CD14-positive monocyte (primary cell): ENCODE results near the gene SCRN1. TPM values are rescaled to one million over a fixed set of nuclear protein-coding genes. Genes with fewer than 3 reads are reported as not detected.
A peak's percentile ranks its signal among the peaks of the same experiment; 100 is the strongest.

Source experiments
- DNase-seq, 3 donors: peaks; one replicate each; pipeline ENCODE4 v3.0.0-alpha.2; 2011 to 2022
- H2AFZ ChIP-seq: 2 replicates; pipeline ENCODE4 v1.6.0; 2012; ENCODE audit warnings: mild to moderate bottlenecking, low read depth, low read length, inconsistent platforms; ENCODE audit not compliant: insufficient read depth, poor library complexity, severe bottlenecking
- H3K27ac ChIP-seq, 2 donors: 1 replicate in 1 of 2; 2 replicates in 1 of 2; pipeline ENCODE4 v1.5.1; 2012 to 2013; ENCODE audit warnings: low read length in 2 of 2, control low read depth in 1 of 2, inconsistent platforms in 1 of 2, low read depth in 1 of 2, mild to moderate bottlenecking in 1 of 2
- H3K27me3 ChIP-seq, 2 donors: one replicate each; pipeline versions ENCODE4 v1.6.0 to v1.6.1; 2011 to 2013; ENCODE audit warnings: low read length in 2 of 2; ENCODE audit not compliant: control insufficient read depth in 2 of 2, insufficient read depth in 2 of 2
- H3K36me3 ChIP-seq, 2 donors: replicated peaks in 1 of 2; 1 replicate in 1 of 2; 2 replicates in 1 of 2; pipeline versions ENCODE4 v1.5.1 to v1.6.1; 2012 to 2013; ENCODE audit warnings: low read length in 2 of 2, control low read depth in 1 of 2, inconsistent platforms in 1 of 2, mild to moderate bottlenecking in 1 of 2; ENCODE audit not compliant: insufficient read depth in 2 of 2, control insufficient read depth in 1 of 2
- H3K4me1 ChIP-seq, 2 donors: 1 replicate in 1 of 2; 2 replicates in 1 of 2; pipeline versions ENCODE4 v1.5.1 to v1.6.1; 2012 to 2013; ENCODE audit warnings: low read length in 2 of 2, control low read depth in 1 of 2, inconsistent platforms in 1 of 2, mild to moderate bottlenecking in 1 of 2, moderate library complexity in 1 of 2; ENCODE audit not compliant: insufficient read depth in 2 of 2, control insufficient read depth in 1 of 2
- H3K4me2 ChIP-seq: replicated peaks from 2 replicates; pipeline ENCODE3; 2012; ENCODE audit warnings: low read length, moderate library complexity, mild to moderate bottlenecking; ENCODE audit not compliant: poor library complexity, severe bottlenecking; ENCODE audit errors: extremely low read depth
- H3K4me3 ChIP-seq, 3 experiments: fragments of 200-600 bp in 1 of 3; sonication (generic) in 1 of 3; replicated peaks in 1 of 3; 1 replicate in 2 of 3; 2 replicates in 1 of 3; pipeline ENCODE4 v1.5.1; 2011 to 2013; ENCODE audit warnings: low read length in 3 of 3, mild to moderate bottlenecking in 3 of 3, control low read depth in 2 of 3, low read depth in 2 of 3, inconsistent platforms in 1 of 3, moderate library complexity in 1 of 3
- H3K79me2 ChIP-seq: 2 replicates; pipeline ENCODE4 v1.6.0; 2012; ENCODE audit warnings: mild to moderate bottlenecking, control low read depth, inconsistent platforms, low read length, moderate library complexity; ENCODE audit not compliant: insufficient read depth
- H3K9ac ChIP-seq: 2 replicates; pipeline ENCODE4 v1.6.0; 2017; ENCODE audit warnings: low read length, mild to moderate bottlenecking; ENCODE audit not compliant: insufficient read depth, poor library complexity, severe bottlenecking
- H3K9me3 ChIP-seq, 2 donors: replicated peaks in 1 of 2; 1 replicate in 1 of 2; 2 replicates in 1 of 2; pipeline versions ENCODE4 v1.5.1 to v1.6.1; 2012 to 2013; ENCODE audit warnings: low read length in 2 of 2, control low read depth in 1 of 2; ENCODE audit not compliant: control insufficient read depth in 1 of 2, insufficient read depth in 1 of 2
- H4K20me1 ChIP-seq: 2 replicates; pipeline ENCODE4 v1.6.0; 2012; ENCODE audit warnings: mild to moderate bottlenecking, low read length, control low read depth, moderate library complexity; ENCODE audit not compliant: insufficient read depth
- H3K27ac Mint-ChIP-seq, 7 donors: one replicate each; pipeline ENCODE4 v1.8.0; 2020; ENCODE audit warnings: mild to moderate bottlenecking in 7 of 7, mixed read lengths in 7 of 7, moderate library complexity in 6 of 7, inconsistent platforms in 2 of 7
- H3K27me3 Mint-ChIP-seq, 3 donors: one replicate each; pipeline ENCODE4 v1.8.0; 2021 to 2022; ENCODE audit warnings: low read depth in 3 of 3, mild to moderate bottlenecking in 3 of 3, mixed read lengths in 3 of 3, moderate library complexity in 3 of 3, inconsistent platforms in 1 of 3
- H3K36me3 Mint-ChIP-seq, 2 donors: one replicate each; pipeline ENCODE4 v1.8.0; 2020; ENCODE audit warnings: mixed read lengths in 2 of 2, inconsistent platforms in 1 of 2, mild to moderate bottlenecking in 1 of 2
- H3K4me1 Mint-ChIP-seq: one replicate; pipeline ENCODE4 v1.8.0; 2020; ENCODE audit warnings: mild to moderate bottlenecking, mixed read lengths
- H3K4me3 Mint-ChIP-seq, 2 donors: one replicate each; pipeline ENCODE4 v1.8.0; 2020; ENCODE audit warnings: mild to moderate bottlenecking in 2 of 2, mixed read lengths in 2 of 2, moderate library complexity in 1 of 2
- H3K9me3 Mint-ChIP-seq, 7 donors: one replicate each; pipeline ENCODE4 v1.8.0; 2020 to 2022; ENCODE audit warnings: mixed read lengths in 7 of 7, mild to moderate bottlenecking in 6 of 7, moderate library complexity in 6 of 7, inconsistent platforms in 2 of 7
- WGBS: methylation state at CpG from one replicate; pipeline ENCODE4 v1.1.5; 2013; ENCODE audit warnings: missing lambda C conversion rate; ENCODE audit not compliant: insufficient coverage; 5-methylcytosine and 5-hydroxymethylcytosine counted together
- intact Hi-C, 2 donors: fragments of 100-400 bp; cut with micrococcal nuclease; formaldehyde crosslinking; loops; one replicate each; pipeline versions ENCODE4 v1.15.0 to v1.15.1; 2023
- polyA plus RNA-seq, 3 donors: library from polyadenylated mRNA; depleted of rRNA in 1 of 3; unstranded in 2 of 3; stranded (reverse) in 1 of 3; fragments of 300-500 nt in 2 of 3; fragments of >200 nt in 1 of 3; fragmentation: Illumina TruSeq in 2 of 3; gene quantifications; 1 replicate in 2 of 3; 2 replicates in 1 of 3; pipeline ENCODE4 v1.2.3, GENCODE V29; 2012 to 2021
- TF ChIP-seq, protein P1 (sequence below): fragments of 200-600 bp; IDR thresholded peaks from one replicate; pipeline ENCODE4 v1.8.0; 2022; ENCODE audit warnings: antibody characterized with exemption, mild to moderate bottlenecking

The SCRN1 gene
- polyA plus RNA-seq, 3 donors, result 8.4 to 12.1 (median 8.6) TPM

DNA sequence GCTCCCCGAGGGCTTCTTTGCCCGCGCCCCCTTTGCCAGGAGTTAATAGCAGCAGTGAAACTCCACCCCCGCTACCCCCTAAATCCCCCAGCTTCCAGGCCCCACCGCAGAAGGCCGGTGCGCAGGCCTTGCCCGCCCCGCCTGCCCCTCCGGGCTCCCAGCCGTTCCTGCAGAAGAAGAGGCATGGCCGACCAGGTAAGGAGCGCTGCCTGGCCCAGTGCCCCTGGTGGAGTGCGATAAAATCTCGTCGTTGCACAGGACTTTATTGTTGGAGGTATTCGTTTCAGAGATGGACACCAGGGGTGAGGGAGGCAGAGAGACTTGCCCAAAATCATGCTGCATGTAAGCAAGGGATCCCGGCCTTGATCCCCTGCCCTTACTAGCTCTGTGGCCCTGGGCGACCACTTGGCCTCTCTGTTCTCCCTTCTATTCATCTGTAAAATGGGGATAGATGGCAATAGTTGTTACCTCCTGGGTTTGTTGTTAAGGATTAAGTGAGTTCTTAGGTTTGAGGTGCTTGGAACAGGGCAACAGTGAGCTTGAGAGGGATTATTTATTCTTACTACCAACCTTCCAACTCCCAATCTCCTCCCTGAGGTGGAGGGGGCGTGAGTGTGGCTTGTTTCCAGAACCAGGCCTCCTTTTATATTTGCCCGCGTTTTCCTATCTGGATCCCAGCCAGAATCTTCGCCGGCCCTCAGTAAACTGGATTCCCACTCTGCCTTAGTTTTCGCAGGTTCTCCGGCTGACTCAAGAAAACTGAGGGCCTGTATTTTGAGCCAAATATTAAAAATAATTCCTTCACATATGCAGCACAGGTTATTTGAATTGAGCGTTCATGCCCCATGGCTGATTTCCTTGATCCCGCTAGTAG lies 105.0 kb downstream of the SCRN1 start:
- Histone ChIP-seq H2AFZ (no peak overlapping the region), H3K27me3 (peaks cover 4 to 20% of the 10 kb centered on the region in 2 donors), H3K9ac (no peak overlapping the region), H3K27ac (no peak overlapping the region), H3K9me3 (no peaks in the 10 kb centered on the region), H3K4me2 (peak overlapping the region; percentile 21), H3K79me2 (no peaks in the 10 kb centered on the region), H3K4me3 (no peak overlapping the region), H4K20me1 (no peaks in the 10 kb centered on the region), H3K36me3 (no peaks in the 10 kb centered on the region), H3K4me1 (peaks cover 0 to 2% of the 10 kb centered on the region in 2 donors)
- Mint-ChIP-seq H3K27me3 (peaks cover 23 to 28% (median 24%) of the 10 kb centered on the region in 3 donors), H3K4me1 (peaks cover 13% of the 10 kb centered on the region), H3K27ac (no peak overlapping the region), H3K9me3 (no peaks in the 10 kb centered on the region), H3K4me3 (peak overlapping the region in 1 of 2 donors; percentile 64), H3K36me3 (peaks cover 0 to 2% of the 10 kb centered on the region in 2 donors)
- no peak for DNase-seq
- TF ChIP-seq, protein P1, sequence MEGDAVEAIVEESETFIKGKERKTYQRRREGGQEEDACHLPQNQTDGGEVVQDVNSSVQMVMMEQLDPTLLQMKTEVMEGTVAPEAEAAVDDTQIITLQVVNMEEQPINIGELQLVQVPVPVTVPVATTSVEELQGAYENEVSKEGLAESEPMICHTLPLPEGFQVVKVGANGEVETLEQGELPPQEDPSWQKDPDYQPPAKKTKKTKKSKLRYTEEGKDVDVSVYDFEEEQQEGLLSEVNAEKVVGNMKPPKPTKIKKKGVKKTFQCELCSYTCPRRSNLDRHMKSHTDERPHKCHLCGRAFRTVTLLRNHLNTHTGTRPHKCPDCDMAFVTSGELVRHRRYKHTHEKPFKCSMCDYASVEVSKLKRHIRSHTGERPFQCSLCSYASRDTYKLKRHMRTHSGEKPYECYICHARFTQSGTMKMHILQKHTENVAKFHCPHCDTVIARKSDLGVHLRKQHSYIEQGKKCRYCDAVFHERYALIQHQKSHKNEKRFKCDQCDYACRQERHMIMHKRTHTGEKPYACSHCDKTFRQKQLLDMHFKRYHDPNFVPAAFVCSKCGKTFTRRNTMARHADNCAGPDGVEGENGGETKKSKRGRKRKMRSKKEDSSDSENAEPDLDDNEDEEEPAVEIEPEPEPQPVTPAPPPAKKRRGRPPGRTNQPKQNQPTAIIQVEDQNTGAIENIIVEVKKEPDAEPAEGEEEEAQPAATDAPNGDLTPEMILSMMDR, result no peak
- intact Hi-C loops, result loop anchor here in 1 of 2 donors (10.0 kb wide), 1 partner anchor 180 kb away; no protein-coding TSS in a partner anchor
- 51% methylated on average over 20 of the region's 28 CpGs for WGBS

DNA sequence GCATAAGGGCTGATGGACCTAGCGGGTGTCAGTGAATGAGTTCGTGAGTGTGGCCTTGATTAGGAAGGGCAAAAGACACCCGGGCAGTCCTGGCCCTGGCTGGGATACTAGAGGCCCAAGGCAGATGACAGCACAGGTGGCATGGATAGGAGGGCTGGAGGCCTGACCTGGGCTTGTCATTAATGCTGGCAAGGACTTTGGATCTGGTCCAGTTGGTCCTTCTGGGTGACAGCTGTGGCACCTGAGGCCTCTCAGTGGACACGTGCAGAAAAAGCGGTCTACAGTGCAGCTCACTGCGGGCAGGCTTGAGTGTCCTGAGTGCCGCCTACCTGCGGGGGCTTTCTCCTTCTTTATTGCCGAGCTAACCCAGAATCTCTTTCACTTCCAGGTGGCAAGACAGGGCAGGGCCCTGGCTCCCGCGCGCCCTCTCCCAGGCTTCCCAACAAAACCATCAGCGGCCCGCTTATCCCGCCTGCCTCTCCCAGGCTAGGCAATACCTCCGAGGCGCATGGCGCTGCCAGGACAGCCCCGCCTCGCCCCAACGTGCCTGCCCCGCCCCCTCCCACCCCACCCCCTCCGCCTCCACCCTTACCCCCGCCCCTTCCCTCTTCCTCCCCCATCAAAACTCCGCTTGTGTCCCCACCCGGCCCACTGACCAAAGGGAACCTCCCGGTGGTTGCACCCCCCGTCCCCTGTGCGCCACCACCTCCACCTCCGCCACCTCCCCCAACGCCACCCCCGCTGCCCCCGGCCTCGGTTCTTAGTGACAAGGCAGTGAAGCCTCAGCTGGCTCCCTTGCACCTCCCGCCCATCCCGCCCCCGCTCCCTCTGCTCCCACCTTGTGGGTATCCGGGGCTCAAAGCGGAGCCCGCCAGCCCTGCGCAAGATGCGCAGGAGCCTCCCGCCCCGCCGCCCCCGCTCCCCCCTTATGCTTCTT lies 105.9 kb downstream of the SCRN1 start:
- Histone ChIP-seq H3K27me3 (peaks cover 4 to 20% of the 10 kb centered on the region in 2 donors), H4K20me1 (no peaks in the 10 kb centered on the region), H2AFZ (no peak overlapping the region), H3K9me3 (no peaks in the 10 kb centered on the region), H3K9ac (no peak overlapping the region), H3K4me3 (peak overlapping the region in 1 of 3 experiments; percentile 32), H3K27ac (no peak overlapping the region), H3K4me1 (peaks cover 0 to 2% of the 10 kb centered on the region in 2 donors), H3K36me3 (no peaks in the 10 kb centered on the region), H3K79me2 (no peaks in the 10 kb centered on the region), H3K4me2 (peak overlapping the region; percentile 43)
- peaks cover 13% of the 10 kb centered on the region for H3K4me1 Mint-ChIP-seq
- TF ChIP-seq, protein P1, result no peak
- WGBS, result 44% methylated on average over 22 of the region's 46 CpGs
- H3K27ac Mint-ChIP-seq, result no peak overlapping the region
- intact Hi-C loops, result loop anchor here in 1 of 2 donors (10.0 kb wide), 1 partner anchor 181 kb away; no protein-coding TSS in a partner anchor
- H3K27me3 Mint-ChIP-seq, result peaks cover 23 to 28% (median 24%) of the 10 kb centered on the region in 3 donors
- no peak for DNase-seq
- peak overlapping the region; percentile 54 to 72 for H3K4me3 Mint-ChIP-seq
- H3K36me3 Mint-ChIP-seq, result peaks cover 0 to 2% of the 10 kb centered on the region in 2 donors
- H3K9me3 Mint-ChIP-seq, result no peaks in the 10 kb centered on the region
